Prostate gland (tissue), 2 donors: ENCODE data around the gene TLCD5.

Source experiments
- POLR2A ChIP-seq: fragments of 450-650 bp; IDR thresholded peaks from one replicate; pipeline ENCODE4 v1.6.1; 2016; ENCODE audit warnings: antibody characterized with exemption, mild to moderate bottlenecking
- POLR2AphosphoS5 ChIP-seq: sonication (generic); formaldehyde crosslinking; IDR thresholded peaks from one replicate; pipeline ENCODE4 v1.6.1; 2017; ENCODE audit warnings: antibody characterized with exemption
- TF ChIP-seq, protein P1 (sequence below), 4 experiments: fragments of 200-600 bp in 2 of 4; fragments of 450-650 bp in 2 of 4; sonication (generic) in 2 of 4; IDR thresholded peaks; 1 replicate in 3 of 4; 2 replicates in 1 of 4; pipeline ENCODE4 v1.5.1; 2016 to 2019; ENCODE audit warnings: antibody characterized with exemption in 4 of 4, mild to moderate bottlenecking in 2 of 4, moderate library complexity in 2 of 4

DNA sequence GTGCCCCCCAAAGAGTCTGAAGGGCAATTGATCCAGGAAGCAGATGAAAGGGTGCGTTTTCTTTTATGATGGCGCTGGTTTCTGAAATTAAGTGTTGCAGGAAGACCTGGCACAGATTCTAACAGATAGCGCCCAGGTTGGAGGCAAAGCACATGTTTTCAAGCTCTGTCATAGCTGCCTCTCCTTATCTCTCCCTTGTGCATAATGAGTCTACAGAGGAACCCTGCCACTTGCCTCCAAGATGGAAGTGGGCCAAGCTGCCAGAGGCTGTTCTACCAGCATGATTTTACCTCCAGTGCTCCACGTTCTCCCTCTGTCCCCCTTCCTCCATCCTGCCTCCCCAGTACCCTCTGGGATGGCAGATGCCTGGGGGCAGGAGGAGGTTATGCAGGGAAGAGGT lies 30.0 kb upstream of the TLCD5 start:
- TF ChIP-seq POLR2AphosphoS5 (no peak), POLR2A (no peak)
- TF ChIP-seq, protein P1, sequence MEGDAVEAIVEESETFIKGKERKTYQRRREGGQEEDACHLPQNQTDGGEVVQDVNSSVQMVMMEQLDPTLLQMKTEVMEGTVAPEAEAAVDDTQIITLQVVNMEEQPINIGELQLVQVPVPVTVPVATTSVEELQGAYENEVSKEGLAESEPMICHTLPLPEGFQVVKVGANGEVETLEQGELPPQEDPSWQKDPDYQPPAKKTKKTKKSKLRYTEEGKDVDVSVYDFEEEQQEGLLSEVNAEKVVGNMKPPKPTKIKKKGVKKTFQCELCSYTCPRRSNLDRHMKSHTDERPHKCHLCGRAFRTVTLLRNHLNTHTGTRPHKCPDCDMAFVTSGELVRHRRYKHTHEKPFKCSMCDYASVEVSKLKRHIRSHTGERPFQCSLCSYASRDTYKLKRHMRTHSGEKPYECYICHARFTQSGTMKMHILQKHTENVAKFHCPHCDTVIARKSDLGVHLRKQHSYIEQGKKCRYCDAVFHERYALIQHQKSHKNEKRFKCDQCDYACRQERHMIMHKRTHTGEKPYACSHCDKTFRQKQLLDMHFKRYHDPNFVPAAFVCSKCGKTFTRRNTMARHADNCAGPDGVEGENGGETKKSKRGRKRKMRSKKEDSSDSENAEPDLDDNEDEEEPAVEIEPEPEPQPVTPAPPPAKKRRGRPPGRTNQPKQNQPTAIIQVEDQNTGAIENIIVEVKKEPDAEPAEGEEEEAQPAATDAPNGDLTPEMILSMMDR (IDR thresholded peaks at IDR 0.05): no peak
